Measurements from ENCODE around the gene STKLD1.
"Not testable (repeated sequence)": the region's sequence is repeated elsewhere in the genome, so short reads cannot be mapped to it uniquely, and the experiment has no call there.

The STKLD1 gene

GRCh38 chr9:133436681-133437080 lies 60.5 kb downstream of the STKLD1 start:
- DNase-seq (ENCODE audit: low read depth in 3 of 3, low spot score in 1 of 3) = no peak

GRCh38 chr9:133437753-133438531 lies 61.8 kb downstream of the STKLD1 start:
- no peak for DNase-seq (ENCODE audit: low read depth in 3 of 3, low spot score in 1 of 3)

- no peak for DNase-seq (ENCODE audit: low read depth in 3 of 3, low spot score in 1 of 3)
These were observed 63.2 kb downstream of the STKLD1 start for GRCh38 chr9:133439337-133439736.

- DNase-seq (ENCODE audit: low read depth in 3 of 3, low spot score in 1 of 3) = no peak
These were observed 64.7 kb downstream of the STKLD1 start for GRCh38 chr9:133440874-133441273.

GRCh38 chr9:133441571-133441970 lies 65.4 kb downstream of the STKLD1 start:
- no peak for DNase-seq (ENCODE audit: low read depth in 3 of 3, low spot score in 1 of 3)

- no peak for DNase-seq (ENCODE audit: low read depth in 3 of 3, low spot score in 1 of 3)
These were observed 67.1 kb downstream of the STKLD1 start for GRCh38 chr9:133443248-133443647.

GRCh38 chr9:133443982-133444381 lies 67.8 kb downstream of the STKLD1 start:
- no peak for DNase-seq (ENCODE audit: low read depth in 3 of 3, low spot score in 1 of 3)

- no peak for DNase-seq (ENCODE audit: low read depth in 3 of 3, low spot score in 1 of 3)
These were observed 69.3 kb downstream of the STKLD1 start for GRCh38 chr9:133445293-133445969.

- DNase-seq (ENCODE audit: low read depth in 3 of 3, low spot score in 1 of 3) = no peak
These were observed 72.4 kb downstream of the STKLD1 start for GRCh38 chr9:133448487-133448972.

GRCh38 chr9:133449760-133450159 lies 73.6 kb downstream of the STKLD1 start:
- no peak for DNase-seq (ENCODE audit: low read depth in 3 of 3, low spot score in 1 of 3)

GRCh38 chr9:133451865-133452264 lies 75.7 kb downstream of the STKLD1 start:
- DNase-seq (ENCODE audit: low read depth in 3 of 3, low spot score in 1 of 3) = not testable (repeated sequence)

- no peak for DNase-seq (ENCODE audit: low read depth in 3 of 3, low spot score in 1 of 3)
These were observed 76.4 kb downstream of the STKLD1 start for GRCh38 chr9:133452562-133452961.

GRCh38 chr9:133453651-133454050 lies 77.5 kb downstream of the STKLD1 start:
- no peak for DNase-seq (ENCODE audit: low read depth in 3 of 3, low spot score in 1 of 3)

- DNase-seq (ENCODE audit: low read depth in 3 of 3, low spot score in 1 of 3) = no peak
These were observed 78.2 kb downstream of the STKLD1 start for GRCh38 chr9:133454325-133454724.

- DNase-seq (ENCODE audit: low read depth in 3 of 3, low spot score in 1 of 3) = no peak
These were observed 78.9 kb downstream of the STKLD1 start for GRCh38 chr9:133454943-133455673.
